AG08396 (cell line): ENCODE measurements around the gene FANCC.

Experiments
- DNase-seq: peaks from one replicate; pipeline ENCODE4 v3.0.0; 2012; ENCODE audit warnings: low spot score, mixed read lengths

The FANCC gene

GRCh38 chr9:95086564-95086955, 230.9 kb downstream of the FANCC start:
- DNase-seq = no peak

DNA sequence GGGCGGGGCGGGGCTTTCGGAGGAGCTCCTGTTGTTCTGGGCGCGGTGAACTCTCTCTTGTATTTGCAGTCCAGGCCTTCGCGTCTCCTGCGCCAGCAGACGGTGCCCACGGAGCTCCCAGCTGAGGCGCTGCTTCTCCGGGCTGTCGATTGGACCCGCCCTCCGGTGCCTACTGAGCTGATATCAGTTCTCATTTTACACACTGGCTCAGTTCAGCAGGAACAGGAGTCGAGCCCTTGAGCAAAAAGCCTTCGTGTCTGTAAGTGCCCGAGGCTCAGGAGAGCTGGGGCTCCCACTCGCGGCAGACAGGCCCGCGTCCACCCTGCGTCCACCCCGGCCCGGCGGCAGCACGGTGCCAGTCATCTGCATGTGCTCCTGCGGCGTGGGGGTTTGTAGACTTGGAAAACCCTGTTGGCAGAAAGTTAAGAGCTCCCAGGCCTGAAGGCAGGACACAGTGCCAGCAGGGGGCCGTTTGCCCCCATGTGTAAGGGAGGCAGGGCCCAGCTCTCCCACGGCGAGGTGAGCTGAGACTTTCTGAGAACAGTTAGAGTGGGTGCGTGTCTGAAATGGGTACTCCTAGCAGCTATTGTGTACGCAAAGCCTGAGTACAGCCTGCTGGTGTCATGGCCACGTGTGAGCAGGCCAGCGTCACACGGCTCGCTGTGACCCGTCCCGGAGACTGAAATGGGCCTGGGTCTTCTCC, 231.5 kb downstream of the FANCC start:
- no peak for DNase-seq

DNA sequence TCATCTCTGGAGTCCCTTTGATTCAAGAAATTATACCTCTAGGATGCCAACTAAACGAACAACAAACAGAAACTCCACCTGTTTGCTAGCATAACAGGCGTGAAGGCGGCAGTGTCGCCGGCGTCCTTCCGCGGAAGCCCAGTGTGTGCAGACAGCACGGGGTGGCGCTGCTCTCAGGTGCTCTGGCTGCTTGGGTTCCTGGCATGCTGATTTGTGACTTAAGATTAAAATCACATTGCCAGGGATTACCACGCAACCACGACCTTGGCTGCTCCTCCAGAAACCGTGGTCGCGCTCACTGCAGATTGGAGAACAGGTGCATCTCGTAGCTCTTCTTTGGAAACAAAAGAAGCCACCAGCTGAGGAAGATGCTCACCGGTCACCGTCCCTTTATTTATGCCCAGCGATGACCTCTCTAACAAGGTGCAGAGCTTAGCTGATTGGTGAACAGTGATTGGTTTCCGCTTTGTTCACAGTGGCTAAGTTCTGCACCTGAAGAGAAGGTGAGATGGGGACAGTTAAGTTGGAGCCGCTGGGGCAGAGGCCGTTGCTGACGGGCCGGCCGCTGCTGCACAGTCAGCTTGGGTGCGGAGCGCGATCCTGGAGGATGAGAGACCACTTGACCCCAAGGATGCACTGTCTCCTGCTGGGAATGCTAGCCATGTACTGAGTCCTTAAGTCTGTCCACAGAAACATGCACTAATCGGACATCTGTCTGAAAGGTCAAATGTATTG, 232.3 kb downstream of the FANCC start:
- DNase-seq = no peak

GRCh38 chr9:95084254-95084934, 233.1 kb downstream of the FANCC start:
- no peak for DNase-seq

DNA sequence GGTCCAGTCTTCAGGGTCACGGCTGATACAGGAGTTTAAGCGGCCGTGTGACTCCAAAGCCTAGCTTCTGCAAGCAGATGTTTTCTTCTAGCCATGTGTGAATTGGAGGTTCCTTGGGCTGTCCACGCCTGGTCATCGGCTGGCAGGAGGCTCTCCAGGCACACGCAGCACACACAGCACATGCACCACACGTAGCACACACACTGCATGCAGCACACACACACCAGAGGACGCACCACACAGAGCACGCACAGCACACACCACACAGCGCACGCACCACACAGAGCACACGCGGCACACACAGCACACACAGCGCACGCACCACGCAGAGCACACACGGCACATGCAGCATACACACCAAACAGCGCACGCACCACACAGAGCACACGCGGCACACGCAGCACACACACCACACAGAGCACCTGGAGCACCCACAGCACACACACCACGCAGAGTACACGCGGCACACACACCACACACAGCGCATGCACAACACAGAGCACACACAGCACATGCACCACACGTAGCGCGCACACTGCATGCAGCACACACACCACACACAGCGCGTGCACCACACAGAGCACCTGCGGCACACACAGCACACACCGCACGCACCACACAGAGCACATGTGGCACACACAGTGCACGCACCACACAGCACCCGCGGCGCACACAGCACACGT, 234.3 kb downstream of the FANCC start:
- DNase-seq = no peak

GRCh38 chr9:95082401-95083084, 235.0 kb downstream of the FANCC start:
- DNase-seq = no peak

- no peak for DNase-seq
These were observed 235.5 kb downstream of the FANCC start for GRCh38 chr9:95081998-95082397.

GRCh38 chr9:95080961-95081647, 236.4 kb downstream of the FANCC start:
- DNase-seq = no peak

- DNase-seq = no peak
These were observed 238.0 kb downstream of the FANCC start for GRCh38 chr9:95079461-95079860.

DNA sequence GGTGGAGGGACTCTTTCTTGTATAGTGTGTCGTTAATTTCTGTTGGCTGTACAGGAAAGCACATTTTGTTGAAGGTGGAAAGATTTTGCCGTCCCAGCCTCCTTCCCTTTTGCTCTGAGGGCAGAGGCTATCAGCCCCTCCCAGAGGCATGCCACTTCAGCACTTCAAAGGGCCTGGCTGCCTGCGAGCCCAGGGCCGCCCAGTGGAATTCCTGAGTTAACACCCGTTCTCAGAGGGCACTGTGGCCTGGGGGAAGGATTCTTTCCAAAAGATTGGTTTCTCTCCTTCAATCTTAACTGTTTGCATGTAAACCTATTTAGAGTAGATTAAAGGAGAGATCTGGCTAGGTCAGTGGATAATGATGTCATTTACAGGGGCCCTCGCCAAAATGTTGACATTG, 238.6 kb downstream of the FANCC start:
- no peak for DNase-seq

GRCh38 chr9:95078511-95078910, 239.0 kb downstream of the FANCC start:
- DNase-seq = no peak

DNA sequence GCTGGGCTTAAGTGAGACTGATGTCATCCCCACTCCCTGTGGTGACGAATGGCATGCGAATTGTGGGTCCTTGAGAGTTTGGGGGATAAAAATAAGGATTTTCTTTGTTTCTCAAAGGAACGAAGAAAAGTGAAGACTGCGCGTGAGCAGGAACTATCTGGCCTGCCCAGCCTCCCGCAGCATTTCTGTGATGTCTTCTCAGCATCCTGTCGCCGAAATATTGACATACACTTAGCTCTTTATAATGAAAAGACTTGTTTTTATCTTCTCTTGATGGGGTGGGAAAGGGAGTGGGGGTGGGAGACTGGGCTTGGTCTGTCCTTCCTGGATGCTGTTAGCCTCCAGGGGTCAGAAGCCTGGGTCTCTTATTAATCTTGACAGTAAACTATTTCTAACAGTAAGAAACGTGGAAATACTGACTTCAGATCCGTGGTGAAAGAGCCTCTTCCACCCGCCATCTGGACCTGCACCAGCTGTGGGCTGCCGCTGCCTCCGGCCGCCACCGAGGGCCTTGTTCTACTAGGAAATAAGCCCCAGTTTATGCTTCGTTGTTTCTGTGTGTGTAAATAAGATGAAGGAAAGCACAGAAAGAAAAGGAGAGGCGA, 239.6 kb downstream of the FANCC start:
- no peak for DNase-seq

DNA sequence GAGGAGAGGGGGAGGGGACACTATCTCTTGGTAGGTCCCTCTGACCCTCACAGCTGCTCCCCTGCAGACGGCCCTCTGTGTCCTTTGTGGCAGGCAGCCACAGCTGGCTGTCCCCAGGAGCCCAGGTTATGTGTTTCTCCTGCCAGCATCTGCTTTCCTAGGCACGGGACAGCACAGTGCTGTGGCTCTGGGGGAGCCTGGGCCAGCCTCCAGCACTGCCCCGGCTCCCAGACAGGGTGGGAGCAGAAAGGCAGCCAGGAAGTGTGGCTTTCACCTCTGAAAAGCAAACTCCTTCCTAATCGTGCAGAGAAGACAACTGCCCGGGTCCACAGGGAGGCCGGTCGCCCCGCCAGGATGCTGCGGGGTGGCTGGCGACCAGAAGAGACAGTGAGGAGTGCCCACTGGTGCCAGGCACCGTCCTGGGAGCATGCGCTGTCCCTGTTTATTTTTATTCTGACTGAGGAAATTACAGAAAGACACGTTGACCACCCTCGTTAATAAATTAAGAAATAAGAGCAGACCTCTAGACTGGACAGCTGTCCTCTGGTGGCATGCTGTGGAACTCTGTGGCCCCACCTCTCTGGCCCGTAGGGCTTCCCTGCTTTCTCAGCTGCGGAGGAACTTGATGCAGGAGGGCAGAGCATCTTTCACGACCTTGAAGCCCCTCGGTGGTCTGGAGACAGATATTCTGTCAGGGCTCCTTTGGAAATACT, 240.3 kb downstream of the FANCC start:
- no peak for DNase-seq

DNA sequence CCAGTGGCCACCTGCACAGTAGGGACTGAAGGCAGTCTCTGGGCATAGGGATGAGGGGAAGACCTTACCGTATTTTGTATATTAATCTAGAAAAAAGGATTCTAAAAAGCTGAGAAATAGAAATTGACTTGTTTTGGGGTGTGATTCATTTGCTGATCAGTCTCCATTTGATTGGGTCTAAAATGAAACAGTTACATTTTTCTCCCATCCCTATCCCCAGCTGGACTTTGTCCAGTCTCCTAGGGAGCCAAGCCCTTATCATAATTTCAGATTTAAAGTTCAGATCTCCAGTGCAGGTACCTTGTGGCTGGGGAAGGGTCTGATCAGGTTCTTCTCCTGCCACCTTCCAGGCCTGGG, 240.8 kb downstream of the FANCC start:
- no peak for DNase-seq

GRCh38 chr9:95075700-95076099, 241.8 kb downstream of the FANCC start:
- DNase-seq = no peak

- DNase-seq = no peak
These were observed 242.9 kb downstream of the FANCC start for GRCh38 chr9:95074632-95075031.

- no peak for DNase-seq
These were observed 243.6 kb downstream of the FANCC start for GRCh38 chr9:95073918-95074317.

DNA sequence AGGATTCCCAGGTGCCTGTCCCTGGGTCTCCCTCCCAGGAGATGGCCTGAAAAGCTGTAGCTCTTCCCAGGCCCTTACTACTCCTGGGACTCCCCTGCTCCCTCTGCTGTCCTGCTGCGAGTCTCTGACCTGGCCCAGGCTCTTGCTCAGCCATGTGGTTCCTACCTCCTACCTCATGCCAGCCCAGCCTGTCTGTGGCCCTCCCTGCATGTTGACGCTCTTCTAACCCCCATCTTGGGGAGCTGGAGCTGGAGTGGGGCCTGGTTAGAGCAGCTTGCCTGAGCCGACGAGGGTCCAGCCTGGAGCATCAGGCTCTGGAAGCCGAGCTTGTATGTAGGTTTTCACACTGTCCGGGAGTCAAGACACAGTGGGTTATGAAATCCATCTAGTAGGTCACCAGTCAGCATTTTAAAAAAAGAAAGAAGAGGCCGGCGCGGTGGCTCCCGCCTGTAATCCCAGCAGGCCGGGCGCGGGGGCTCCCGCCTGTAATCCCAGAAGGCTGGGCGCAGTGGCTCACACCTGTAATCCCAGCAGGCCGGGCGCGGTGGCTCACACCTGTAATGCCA, 244.4 kb downstream of the FANCC start:
- DNase-seq = no peak

DNA sequence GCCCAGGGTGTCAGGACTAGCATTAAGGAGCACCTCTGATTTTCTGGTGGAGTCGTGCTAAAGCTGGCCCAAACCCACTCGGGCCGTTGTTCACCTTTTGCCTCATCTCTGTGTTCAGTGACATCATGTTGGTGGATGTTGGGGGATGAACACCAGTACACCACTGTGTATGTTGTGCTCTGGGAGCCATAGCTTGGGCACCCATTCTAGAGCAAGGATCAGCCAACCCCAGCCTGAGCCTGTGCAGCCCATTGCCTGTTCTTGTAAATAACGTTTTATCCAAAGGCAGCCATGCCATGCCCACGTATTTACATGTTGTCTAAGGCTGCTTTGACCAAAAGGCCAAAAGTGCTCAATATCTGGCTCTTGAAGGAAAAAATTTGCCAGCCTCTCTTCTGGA, 245.6 kb downstream of the FANCC start:
- DNase-seq = no peak

- DNase-seq = no peak
These were observed 246.1 kb downstream of the FANCC start for GRCh38 chr9:95071450-95071849.
